ENCODE measurements around the gene ME1. TPM values are rescaled to one million over a fixed set of nuclear protein-coding genes. Genes with fewer than 3 reads are reported as not detected.
"Not testable (repeated sequence)": the region's sequence is repeated elsewhere in the genome, so short reads cannot be mapped to it uniquely, and the experiment has no call there.

The ME1 gene
- total RNA-seq, 1 donor from 2014 or later, result 4.2 TPM

DNA sequence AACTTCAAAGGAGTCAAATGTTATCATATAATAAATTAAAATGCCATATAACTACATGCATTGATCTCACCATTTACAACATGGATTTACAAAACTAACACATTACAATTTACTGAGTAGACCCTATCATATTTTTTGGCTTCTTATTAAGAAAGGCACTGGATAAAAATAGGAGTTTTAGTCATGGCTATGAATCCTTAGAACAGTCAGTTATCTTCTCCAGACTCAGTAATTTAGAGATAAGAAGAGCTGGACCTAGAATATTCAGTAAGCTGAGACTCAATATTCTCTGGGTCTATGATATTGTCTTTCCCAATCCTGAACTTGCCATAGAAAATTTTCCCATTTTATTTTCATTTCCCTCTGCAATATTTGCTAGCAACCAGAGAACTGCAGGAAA, 62.3 kb downstream of the ME1 start:
- H3K4me1 Mint-ChIP-seq (ENCODE audit: unreplicated experiment), result no peaks in the 10 kb centered on the region
- H3K9me3 Mint-ChIP-seq, result no peaks in the 10 kb centered on the region
- no peak for DNase-seq (ENCODE audit: extremely low spot score, unreplicated experiment)
- H3K4me3 Mint-ChIP-seq, result no peak overlapping the region
- no peak overlapping the region for H3K27ac Mint-ChIP-seq
- TF ChIP-seq CTCF (conservative IDR thresholded peaks at IDR 0.05), result no peak
- H3K36me3 Mint-ChIP-seq, result no peaks in the 10 kb centered on the region
- H3K27me3 Mint-ChIP-seq, result no peaks in the 10 kb centered on the region

DNA sequence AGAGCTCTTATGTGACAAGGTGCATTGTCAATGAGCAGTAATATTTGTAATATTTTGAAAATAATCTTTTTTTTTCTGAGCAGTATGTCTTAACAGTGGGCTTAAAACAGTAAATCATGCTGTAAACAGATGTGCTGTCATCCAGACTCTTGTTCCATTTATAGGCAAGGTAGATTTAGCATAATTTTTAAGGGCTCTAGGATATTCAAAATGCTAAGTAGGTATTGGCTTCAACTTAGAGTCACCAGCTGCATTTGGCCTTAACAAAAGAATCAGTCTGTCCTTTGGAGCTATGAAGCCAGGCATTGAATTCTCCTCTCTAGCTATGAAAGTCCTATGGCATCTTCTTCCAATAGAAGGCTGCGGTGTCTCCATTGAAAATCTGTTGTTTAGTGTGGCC, 63.7 kb downstream of the ME1 start:
- no peak for TF ChIP-seq CTCF (conservative IDR thresholded peaks at IDR 0.05)
- Mint-ChIP-seq H3K36me3 (no peaks in the 10 kb centered on the region), H3K4me3 (no peak overlapping the region), H3K9me3 (no peaks in the 10 kb centered on the region), H3K4me1 (ENCODE audit: unreplicated experiment) (no peaks in the 10 kb centered on the region), H3K27ac (no peak overlapping the region), H3K27me3 (no peaks in the 10 kb centered on the region)
- no peak for DNase-seq (ENCODE audit: extremely low spot score, unreplicated experiment)

DNA sequence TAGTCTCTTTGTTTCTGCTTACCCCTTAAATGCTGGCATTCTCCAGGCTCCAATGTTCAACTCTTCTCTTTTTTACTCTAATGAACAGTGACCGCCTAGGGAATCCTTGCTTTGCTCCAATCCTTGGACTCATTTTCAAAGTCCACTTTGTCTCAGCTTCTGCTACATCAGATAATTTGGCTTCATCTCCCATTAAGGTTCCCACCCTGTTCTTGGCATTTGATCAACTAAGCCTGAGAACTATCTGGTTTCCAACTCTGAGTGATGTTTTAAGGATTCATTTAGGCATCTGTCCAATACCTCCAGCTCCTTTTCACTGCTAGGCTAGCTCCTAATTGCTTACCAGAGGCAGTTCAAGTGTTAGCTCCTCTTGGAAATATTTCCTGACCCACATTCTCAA, 64.9 kb downstream of the ME1 start:
- no peaks in the 10 kb centered on the region for H3K4me1 Mint-ChIP-seq (ENCODE audit: unreplicated experiment)
- H3K27me3 Mint-ChIP-seq, result no peaks in the 10 kb centered on the region
- no peak for DNase-seq (ENCODE audit: extremely low spot score, unreplicated experiment)
- no peak overlapping the region for H3K27ac Mint-ChIP-seq
- H3K9me3 Mint-ChIP-seq, result peaks cover 2% of the 10 kb centered on the region
- no peaks in the 10 kb centered on the region for H3K36me3 Mint-ChIP-seq
- no peak overlapping the region for H3K4me3 Mint-ChIP-seq
- TF ChIP-seq CTCF (conservative IDR thresholded peaks at IDR 0.05), result no peak

- H3K4me1 Mint-ChIP-seq (ENCODE audit: unreplicated experiment), result not testable (repeated sequence)
These were observed 68.5 kb downstream of the ME1 start for GRCh38 chr6:83362349-83362748.

DNA sequence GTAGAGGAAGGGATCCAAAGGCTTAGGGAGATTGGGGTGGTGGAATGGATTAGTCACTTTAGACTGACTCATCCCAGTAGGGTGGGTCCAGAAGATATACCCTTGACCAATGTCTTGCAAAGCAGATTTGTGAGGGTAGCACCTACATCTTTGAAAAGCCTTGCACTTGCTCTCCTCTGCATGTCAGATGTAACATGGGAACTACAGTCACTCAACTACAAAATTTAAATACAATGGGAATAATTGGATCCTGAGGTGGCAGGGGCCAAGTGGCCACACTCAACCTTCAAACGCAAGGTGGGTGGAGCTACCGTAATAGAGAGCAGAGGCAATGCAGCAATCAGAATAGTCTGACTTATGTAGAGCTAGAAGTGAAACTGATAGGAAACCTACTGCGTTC, 71.2 kb downstream of the ME1 start:
- no peak overlapping the region for H3K4me3 Mint-ChIP-seq
- H3K27me3 Mint-ChIP-seq, result no peaks in the 10 kb centered on the region
- no peak for DNase-seq (ENCODE audit: extremely low spot score, unreplicated experiment)

More at GRCh38 chr6:83362349-83362748, 68.5 kb downstream of the ME1 start:
- H3K27me3 Mint-ChIP-seq; H3K36me3 Mint-ChIP-seq; DNase-seq (ENCODE audit: extremely low spot score, unreplicated experiment); H3K27ac Mint-ChIP-seq; H3K4me3 Mint-ChIP-seq: not testable (repeated sequence)
- H3K9me3 Mint-ChIP-seq, result peaks cover 12% of the 10 kb centered on the region

GRCh38 chr6:83354747-83355146, 76.1 kb downstream of the ME1 start:
- no peak overlapping the region for H3K27ac Mint-ChIP-seq
- H3K9me3 Mint-ChIP-seq, result peaks cover 7% of the 10 kb centered on the region
- H3K36me3 Mint-ChIP-seq, result peaks cover 6% of the 10 kb centered on the region
- no peaks in the 10 kb centered on the region for H3K27me3 Mint-ChIP-seq
- TF ChIP-seq CTCF (conservative IDR thresholded peaks at IDR 0.05), result no peak
- H3K4me3 Mint-ChIP-seq, result no peak overlapping the region
- DNase-seq (ENCODE audit: extremely low spot score, unreplicated experiment), result no peak
- H3K4me1 Mint-ChIP-seq (ENCODE audit: unreplicated experiment), result no peaks in the 10 kb centered on the region

More for the DNA sequence above, 71.2 kb downstream of the ME1 start:
- Mint-ChIP-seq H3K4me1 (ENCODE audit: unreplicated experiment) (no peaks in the 10 kb centered on the region), H3K36me3 (peaks cover 6% of the 10 kb centered on the region), H3K9me3 (peaks cover 12% of the 10 kb centered on the region), H3K27ac (no peak overlapping the region)
- no peak for TF ChIP-seq CTCF (conservative IDR thresholded peaks at IDR 0.05)
